Body of pancreas (tissue), 4 donors: Measurements from ENCODE around the gene HOXB6.

ENCODE experiments used
- POLR2A ChIP-seq, 3 donors: fragments of 450-650 bp; IDR thresholded peaks; one replicate each; pipeline ENCODE4 v1.6.1; 2016; ENCODE audit warnings: antibody characterized with exemption in 3 of 3, mild to moderate bottlenecking in 2 of 3
- TF ChIP-seq, protein P1 (sequence below), 7 experiments: fragments of 450-650 bp in 4 of 7; fragments of 200-600 bp in 3 of 7; sonication (generic) in 3 of 7; IDR thresholded peaks; one replicate each; pipeline ENCODE4 v1.5.1; 2016 to 2019; ENCODE audit warnings: antibody characterized with exemption in 7 of 7

GRCh38 chr17:48566717-48567116 lies 38.1 kb downstream of the HOXB6 start:
- TF ChIP-seq, protein P1, sequence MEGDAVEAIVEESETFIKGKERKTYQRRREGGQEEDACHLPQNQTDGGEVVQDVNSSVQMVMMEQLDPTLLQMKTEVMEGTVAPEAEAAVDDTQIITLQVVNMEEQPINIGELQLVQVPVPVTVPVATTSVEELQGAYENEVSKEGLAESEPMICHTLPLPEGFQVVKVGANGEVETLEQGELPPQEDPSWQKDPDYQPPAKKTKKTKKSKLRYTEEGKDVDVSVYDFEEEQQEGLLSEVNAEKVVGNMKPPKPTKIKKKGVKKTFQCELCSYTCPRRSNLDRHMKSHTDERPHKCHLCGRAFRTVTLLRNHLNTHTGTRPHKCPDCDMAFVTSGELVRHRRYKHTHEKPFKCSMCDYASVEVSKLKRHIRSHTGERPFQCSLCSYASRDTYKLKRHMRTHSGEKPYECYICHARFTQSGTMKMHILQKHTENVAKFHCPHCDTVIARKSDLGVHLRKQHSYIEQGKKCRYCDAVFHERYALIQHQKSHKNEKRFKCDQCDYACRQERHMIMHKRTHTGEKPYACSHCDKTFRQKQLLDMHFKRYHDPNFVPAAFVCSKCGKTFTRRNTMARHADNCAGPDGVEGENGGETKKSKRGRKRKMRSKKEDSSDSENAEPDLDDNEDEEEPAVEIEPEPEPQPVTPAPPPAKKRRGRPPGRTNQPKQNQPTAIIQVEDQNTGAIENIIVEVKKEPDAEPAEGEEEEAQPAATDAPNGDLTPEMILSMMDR (IDR thresholded peaks at IDR 0.05) = no peak
- no peak for TF ChIP-seq POLR2A (IDR thresholded peaks at IDR 0.05)
